G401.6 (cell line): ENCODE results near the gene RRBP1.
"Not testable (repeated sequence)": the region's sequence is repeated elsewhere in the genome, so short reads cannot be mapped to it uniquely, and the experiment has no call there.

Experiments used
- FAIRE-seq: peaks from 2 replicates; lab custom pipeline; 2012; peaks lifted over from hg19 to GRCh38; lab: Jason Lieb, UNC

The RRBP1 gene

GRCh38 chr20:17661121-17661744, 20.8 kb downstream of the RRBP1 start:
- FAIRE-seq: no peak

- no peak for FAIRE-seq
These were observed 21.4 kb downstream of the RRBP1 start for GRCh38 chr20:17660667-17661066.

DNA sequence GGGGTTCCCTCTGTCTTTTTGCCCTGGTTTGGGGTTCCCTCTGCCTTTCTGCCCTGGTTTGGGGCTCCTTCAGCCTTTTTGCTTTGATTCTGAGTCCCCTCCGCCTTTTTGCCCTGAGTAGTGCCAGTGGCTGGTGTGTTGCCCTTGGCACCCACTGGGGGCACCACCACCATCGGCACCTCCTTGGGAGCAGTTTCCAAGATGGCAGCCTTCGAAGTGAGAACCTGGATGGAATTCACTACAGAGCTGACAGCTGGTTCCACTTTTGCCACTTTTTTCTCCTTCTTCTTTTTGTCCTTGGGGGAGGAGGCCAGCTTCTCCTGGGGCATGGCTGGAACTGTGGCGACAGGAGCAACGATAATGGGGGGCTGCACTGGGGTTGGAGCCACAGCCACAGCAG, 22.2 kb downstream of the RRBP1 start:
- no peak for FAIRE-seq

- not testable (repeated sequence) for FAIRE-seq
These were observed 22.7 kb downstream of the RRBP1 start for GRCh38 chr20:17659344-17659743.

DNA sequence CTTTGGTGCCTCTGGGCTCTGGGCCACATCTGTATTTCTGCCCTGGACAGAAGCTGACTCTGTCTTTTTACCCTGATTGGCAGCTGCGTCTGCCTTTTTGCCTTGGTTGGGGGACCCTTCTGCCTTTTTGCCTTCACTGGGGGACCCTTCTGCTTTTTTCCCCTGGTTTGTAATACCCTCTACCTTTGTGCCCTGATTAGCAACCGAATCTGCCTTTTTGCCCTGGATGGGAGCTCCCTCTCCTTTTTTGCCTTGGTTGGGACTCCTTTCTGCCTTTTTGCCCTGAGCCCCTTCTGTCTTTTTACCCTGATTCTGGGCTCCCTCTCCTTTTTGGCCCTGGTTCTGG, 23.4 kb downstream of the RRBP1 start:
- no peak for FAIRE-seq

DNA sequence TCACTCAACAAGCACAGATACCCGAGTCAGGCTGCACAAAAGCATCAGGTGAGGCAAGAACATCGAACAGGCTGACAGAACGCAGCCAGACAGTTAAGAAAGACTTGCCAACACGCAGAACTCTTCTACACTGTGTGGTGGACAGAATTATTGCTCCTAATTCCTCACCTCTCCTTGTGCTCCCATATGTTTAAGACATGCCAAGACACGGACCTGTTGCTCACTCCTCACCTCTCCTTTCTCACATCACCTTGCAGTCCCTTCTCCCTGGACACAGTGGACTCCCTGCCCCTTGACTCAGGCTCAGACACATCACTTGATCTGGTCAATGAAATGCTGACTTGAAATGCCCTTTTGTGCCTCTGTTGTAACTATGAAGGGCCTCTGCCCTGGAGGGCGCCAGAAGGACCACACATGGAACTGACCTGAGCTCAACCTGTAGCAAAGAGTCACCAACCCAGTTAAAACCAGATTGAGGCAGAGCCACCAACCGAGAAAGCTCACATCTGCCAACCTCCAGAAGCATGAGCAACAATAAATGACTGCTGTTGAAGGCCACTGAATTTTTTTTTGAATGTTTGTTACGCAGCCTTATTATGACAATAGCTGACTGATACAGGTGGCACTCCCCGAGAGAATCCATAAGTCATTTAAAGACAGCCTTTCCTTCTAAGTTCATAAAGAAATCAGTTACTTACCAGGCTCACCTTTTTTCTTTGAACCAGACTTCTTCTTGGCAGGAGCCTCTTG, 24.0 kb downstream of the RRBP1 start:
- no peak for FAIRE-seq

DNA sequence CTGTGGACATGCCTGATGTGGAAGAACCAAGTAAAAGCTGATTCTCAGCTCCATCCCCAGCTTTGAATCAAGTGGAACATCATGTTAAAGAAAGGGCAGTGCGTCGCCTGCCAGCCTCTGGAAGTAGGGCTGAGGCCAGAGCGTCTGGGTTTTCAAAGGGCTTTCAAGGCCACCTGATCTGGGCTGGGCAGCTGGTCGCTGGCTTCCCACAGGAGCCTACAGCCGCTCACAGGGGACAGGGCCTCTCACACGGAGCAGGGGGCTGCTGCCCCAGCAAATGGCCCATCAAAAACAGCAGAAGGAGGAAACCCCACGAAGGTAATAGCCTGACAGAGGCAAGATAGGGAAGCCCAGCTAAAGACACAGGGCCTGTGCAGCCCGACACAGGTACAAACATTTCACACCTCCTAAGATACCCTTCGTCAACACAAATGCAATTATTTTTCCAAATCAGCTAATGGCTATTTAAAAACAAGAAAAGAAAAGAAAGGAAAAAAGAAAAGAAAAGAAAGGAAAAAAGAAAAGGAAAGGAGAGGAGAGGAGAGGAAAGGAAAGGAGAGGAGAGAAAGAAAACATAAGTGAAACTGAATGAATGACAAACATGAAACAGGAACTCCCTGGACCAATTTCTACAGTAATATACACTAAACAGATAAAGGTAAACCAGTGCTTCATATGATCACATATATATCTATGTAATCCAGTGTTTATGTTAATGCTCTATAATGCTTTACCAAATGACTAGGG, 24.8 kb downstream of the RRBP1 start:
- no peak for FAIRE-seq

DNA sequence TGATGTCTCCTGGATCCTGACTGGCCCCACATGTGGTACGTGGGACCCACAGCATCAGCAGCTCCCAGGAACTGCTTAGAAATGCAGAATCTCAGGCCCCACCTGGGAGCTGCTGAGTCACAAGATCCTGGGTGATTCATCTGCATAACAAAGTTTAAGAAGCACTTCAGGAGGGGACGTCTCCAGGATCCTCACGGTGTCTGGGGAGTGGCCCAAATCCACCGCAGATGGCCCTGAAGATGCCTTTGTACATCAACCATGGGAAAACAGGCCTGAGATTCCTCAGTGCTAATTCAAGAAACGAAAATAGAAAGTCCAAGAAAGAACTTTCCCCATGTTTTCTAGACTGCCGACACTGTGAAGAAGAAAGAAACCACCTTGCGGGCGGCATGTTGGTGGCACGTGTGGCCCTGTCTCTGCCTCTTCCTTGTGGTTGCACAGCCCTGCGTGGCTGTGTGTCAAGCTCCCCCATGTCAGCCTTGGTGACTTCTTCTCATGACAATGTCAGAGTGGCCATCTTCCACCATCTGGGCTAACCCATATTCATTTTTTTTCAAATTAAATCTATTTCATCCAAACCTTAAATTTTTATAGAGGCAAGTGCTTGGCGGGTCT, 26.1 kb downstream of the RRBP1 start:
- FAIRE-seq: no peak

GRCh38 chr20:17655286-17655651, 26.8 kb downstream of the RRBP1 start:
- no peak for FAIRE-seq

DNA sequence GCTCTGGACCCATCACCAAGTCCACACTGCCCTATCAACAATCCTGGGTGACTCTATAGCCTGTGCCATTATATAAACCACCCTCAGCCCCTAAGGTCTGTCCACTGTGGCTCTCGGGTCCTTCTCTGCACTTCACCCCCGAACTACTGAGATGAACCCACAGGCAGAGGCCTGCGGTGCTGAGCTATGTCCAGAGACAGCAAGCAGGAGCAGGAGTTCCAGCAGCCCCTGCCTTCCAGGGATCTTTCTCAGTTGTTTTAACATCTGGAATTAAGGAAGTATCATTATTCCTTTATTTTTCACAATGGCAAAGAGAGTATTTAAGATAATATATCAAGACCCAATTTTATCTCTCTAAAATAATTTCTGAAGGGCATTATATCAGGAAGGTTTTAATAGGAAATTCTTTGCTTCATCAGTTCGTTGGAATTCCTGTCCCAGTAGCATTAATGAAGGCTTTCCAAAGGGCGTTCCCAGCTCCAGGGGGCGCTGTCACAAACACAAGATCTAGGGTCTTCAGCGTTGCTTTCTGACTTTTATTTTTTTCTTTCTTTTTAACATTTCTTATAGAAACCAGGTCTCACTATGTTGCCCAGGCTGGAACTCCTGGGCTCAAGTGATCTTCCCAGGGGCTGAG, 27.3 kb downstream of the RRBP1 start:
- FAIRE-seq: peak; percentile 89

GRCh38 chr20:17653835-17654648, 28.0 kb downstream of the RRBP1 start:
- FAIRE-seq: no peak

DNA sequence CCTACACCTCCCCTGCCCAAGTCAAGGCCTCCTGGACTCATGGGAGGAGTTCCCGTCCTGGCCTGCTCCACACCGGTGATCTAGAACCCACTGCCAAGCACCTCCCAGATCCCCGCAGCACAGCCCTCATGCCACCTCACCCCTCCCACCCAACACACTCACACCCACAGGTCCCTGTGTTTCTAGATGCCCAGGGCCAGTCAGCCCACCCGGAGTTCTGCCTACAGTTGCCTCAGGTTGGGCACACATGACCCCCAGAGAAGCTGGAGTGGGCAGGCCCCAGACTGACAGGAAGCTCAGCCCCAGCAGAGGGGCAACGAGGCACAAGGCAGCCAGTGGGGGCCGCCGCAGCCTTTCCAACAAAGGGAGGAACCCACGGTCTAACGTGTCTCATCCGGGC, 29.6 kb downstream of the RRBP1 start:
- no peak for FAIRE-seq

DNA sequence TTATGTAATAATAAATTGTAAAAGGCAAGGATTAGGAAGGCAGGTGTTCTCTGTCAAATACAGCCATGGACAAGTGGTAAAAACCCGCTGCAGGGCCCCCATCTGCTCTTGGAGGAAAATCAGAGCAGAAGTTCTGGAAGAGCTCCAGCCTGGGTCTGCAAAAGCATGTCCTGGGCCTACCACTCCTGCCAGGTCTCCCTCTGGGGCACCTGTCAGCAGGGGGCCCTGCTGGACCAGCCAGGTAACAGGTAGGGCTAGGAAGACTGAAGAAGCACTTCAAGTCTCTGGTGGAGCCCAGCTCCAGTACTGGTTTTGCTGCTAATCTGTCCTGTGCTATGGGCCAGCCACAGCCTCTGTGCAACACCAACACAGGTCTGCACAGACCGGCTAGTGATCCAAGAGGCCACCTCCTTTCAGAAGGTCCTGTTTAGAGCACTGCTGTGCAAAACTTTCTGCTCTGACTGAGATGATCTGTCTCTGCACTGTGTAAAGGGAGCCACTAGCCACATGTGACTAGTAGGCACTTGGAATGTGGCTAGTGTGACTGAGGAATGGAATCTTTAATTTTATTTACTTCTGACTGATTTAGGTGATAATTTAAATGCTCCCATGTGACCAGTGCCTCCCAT, 30.2 kb downstream of the RRBP1 start:
- FAIRE-seq: no peak

- no peak for FAIRE-seq
These were observed 30.8 kb downstream of the RRBP1 start for GRCh38 chr20:17651129-17651759.

- no peak for FAIRE-seq
These were observed 31.5 kb downstream of the RRBP1 start for GRCh38 chr20:17650301-17651128.

GRCh38 chr20:17648791-17649730, 33.0 kb downstream of the RRBP1 start:
- FAIRE-seq: no peak

DNA sequence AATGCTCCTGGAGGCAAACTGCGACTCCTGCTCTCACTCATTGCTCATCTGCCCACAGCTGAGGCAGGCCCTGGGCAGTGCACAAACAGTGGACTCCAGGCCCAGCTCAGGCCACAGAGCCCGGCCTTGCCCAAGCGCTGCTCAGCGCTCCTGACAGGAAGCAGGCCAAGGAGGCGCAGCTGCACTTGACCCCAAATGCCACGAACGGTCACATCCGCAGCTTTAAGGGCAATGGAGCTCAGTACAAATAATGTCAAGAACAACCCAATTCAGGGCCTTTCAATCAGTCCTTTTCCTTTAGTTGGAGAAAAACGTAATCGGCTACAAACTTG, 33.8 kb downstream of the RRBP1 start:
- FAIRE-seq: no peak

- FAIRE-seq: no peak
These were observed 34.4 kb downstream of the RRBP1 start for GRCh38 chr20:17647391-17648314.
